Astrocyte of the cerebellum (primary cell): ENCODE results near the gene PLB1.

Source experiments
- DNase-seq: peaks from one replicate; pipeline ENCODE4 v3.0.0-alpha.2; 2011; ENCODE audit warnings: low read depth
- H3K4me3 ChIP-seq: 2 replicates; pipeline ENCODE4 v1.5.1; 2011; ENCODE audit warnings: mild to moderate bottlenecking, low read depth, low read length, moderate library complexity
- in situ Hi-C: cut with HindIII; loops from 2 replicates; pipeline ENCODE4 v1.10.0; 2017; ENCODE audit warnings: low sequenced_read_pairs
- TF ChIP-seq, protein P1 (sequence below): IDR thresholded peaks from 2 replicates; pipeline ENCODE4 v1.5.1; 2012; ENCODE audit warnings: low read length, low read depth, moderate library complexity, mild to moderate bottlenecking; ENCODE audit errors: missing control alignments

The PLB1 gene

DNA sequence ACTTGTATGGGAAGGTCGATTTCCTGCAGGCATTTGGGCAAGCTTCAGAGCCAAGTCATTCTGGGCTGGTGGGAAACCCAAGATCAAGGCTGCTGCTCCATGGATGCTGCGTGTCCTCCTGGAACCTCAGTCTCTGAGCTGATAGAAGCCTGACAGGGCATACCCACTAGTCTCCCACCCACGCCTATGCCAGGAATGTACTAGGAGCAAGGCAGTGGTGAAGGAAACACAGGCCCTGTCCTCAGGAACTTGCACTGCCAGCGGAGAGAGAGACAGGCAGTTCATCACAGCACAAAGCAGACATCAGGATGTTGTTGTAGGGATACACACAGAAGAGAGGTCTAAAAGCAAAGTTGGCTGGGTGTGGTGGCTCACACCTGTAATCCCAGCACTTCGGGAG lies 84.2 kb downstream of the PLB1 start:
- in situ Hi-C loops = loop anchor here (10.0 kb wide), 1 partner anchor 175 kb away; the partner anchor contains the start of gene PPP1CB
- no peak overlapping the region for H3K4me3 ChIP-seq
- TF ChIP-seq, protein P1, sequence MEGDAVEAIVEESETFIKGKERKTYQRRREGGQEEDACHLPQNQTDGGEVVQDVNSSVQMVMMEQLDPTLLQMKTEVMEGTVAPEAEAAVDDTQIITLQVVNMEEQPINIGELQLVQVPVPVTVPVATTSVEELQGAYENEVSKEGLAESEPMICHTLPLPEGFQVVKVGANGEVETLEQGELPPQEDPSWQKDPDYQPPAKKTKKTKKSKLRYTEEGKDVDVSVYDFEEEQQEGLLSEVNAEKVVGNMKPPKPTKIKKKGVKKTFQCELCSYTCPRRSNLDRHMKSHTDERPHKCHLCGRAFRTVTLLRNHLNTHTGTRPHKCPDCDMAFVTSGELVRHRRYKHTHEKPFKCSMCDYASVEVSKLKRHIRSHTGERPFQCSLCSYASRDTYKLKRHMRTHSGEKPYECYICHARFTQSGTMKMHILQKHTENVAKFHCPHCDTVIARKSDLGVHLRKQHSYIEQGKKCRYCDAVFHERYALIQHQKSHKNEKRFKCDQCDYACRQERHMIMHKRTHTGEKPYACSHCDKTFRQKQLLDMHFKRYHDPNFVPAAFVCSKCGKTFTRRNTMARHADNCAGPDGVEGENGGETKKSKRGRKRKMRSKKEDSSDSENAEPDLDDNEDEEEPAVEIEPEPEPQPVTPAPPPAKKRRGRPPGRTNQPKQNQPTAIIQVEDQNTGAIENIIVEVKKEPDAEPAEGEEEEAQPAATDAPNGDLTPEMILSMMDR = no peak
- no peak for DNase-seq

DNA sequence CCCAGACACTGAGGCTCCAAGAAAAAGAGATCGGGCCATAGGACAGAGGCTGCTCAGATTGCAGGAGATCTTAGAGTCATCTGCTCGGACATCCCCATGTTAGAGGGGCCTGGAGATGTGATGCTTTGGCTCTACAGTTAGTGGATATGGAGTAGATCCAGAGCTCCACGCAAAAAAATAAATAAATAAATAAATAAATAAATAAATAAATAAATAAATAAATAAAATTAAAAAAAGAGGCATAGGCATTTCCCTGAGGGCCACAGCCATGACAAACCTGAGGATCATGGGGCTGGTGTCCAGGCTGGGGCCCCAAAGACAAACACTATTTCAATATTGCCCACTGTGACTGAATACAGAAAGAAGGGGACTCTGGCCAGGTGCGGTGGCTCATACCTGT lies 85.5 kb downstream of the PLB1 start:
- TF ChIP-seq, protein P1 = no peak
- in situ Hi-C loops = loop anchor here (10.0 kb wide), 1 partner anchor 173 kb away; the partner anchor contains the start of gene PPP1CB
- no peak for DNase-seq

GRCh38 chr2:28582152-28582551 lies 86.3 kb downstream of the PLB1 start:
- TF ChIP-seq, protein P1 = no peak
- in situ Hi-C loops = loop anchor here (10.0 kb wide), 1 partner anchor 173 kb away; the partner anchor contains the start of gene PPP1CB
- DNase-seq = no peak
- H3K4me3 ChIP-seq = no peak overlapping the region

More for the DNA sequence above, 85.5 kb downstream of the PLB1 start:
- no peak overlapping the region for H3K4me3 ChIP-seq

DNA sequence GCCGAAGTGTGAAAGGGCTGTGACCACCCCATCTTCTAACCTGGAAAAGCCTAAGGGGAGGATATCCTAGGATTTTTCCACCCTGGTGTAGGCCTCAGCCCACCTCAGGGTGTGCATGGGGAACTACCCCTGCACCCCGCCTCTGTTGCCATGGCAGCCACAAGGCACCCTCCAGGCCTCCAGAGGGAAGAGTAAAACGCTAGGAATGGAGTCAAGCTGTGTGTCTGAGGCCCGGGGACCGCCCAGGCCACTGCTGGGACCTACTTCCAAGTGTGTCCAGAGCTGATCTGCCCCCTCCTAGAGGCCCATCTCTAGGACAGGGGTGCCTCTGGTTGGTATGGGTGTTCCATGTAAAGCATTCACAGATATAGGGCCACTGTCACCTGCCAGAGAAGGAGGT lies 86.7 kb downstream of the PLB1 start:
- no peak for DNase-seq
- TF ChIP-seq, protein P1 = no peak
- in situ Hi-C loops = loop anchor here (10.0 kb wide), 1 partner anchor 172 kb away; the partner anchor contains the start of gene PPP1CB
- H3K4me3 ChIP-seq = no peak overlapping the region

DNA sequence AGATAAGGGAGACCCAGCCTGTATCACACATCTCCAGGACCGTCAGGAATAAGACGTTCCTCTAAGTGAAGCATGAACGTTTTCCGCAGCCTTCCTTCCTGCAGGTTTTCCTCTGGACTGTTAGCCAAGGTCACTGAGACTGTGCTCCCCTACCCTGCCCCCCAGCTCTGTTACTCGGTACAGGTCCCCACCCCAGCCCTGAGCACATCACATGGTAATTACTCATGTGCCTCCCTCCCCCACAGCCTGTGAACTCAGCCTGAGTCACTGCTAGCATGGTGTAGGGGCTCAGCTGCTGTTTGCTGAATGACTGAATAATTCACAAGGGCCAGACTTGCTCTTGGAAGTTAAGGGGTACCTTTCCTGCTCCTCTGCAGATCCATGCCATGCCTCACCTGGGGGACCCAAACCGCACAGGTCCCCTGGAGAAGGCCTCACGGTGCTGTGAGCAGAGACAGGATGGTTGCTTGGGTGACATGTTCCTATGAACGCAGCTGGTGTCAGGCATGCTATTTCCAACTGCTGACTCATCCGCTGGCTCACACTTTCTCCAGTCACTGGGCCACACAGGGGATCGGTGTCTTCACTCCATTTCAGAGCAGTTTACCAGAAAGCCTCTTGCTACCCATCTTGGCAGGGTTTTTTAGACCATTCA lies 88.2 kb downstream of the PLB1 start:
- TF ChIP-seq, protein P1 = no peak
- in situ Hi-C loops = loop anchor here (10.0 kb wide), 1 partner anchor 171 kb away; the partner anchor contains the start of gene PPP1CB
- H3K4me3 ChIP-seq = no peak overlapping the region
- peak; percentile 70 for DNase-seq

DNA sequence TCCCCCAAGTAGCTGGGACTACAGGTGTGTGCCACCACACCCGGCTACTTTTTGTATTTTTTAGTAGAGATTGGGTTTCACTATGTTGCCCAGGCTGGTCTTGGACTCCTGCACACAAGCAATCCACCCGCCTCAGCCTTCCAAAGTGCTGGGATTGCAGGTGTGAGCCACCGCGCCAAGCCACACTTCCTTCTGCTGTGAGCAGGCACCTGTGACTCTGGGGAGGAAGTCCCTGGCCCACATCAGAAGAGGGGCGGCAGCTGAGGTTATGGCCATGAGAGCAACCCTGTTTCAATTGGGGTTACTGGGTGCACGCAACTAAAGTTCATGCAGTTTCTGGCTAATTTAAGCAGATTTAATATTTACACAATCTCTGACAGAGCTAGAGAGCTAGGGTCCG lies 91.0 kb downstream of the PLB1 start:
- no peak overlapping the region for H3K4me3 ChIP-seq
- TF ChIP-seq, protein P1 = no peak
- DNase-seq = no peak
- in situ Hi-C loops = loop anchor here (10.0 kb wide), 1 partner anchor 168 kb away; the partner anchor contains the start of gene PPP1CB
